GM23338 (cell line): ENCODE results near the gene TNIP1. TPM values are rescaled to one million over a fixed set of nuclear protein-coding genes. Genes with fewer than 3 reads are reported as not detected.

Experiments
- ATAC-seq: fragments of 200-7000 bp; cut with Tn5 transposase; 3 replicates; pipeline ENCODE4 v1.9.1; 2020
- DNase-seq: peaks from one replicate; pipeline ENCODE4 v3.0.0-alpha.2; 2015; ENCODE audit warnings: low spot score
- H2AFZ ChIP-seq: fragments of 200-600 bp; sonication (generic); 2 replicates; pipeline ENCODE4 v1.8.0; 2016; ENCODE audit warnings: antibody characterized with exemption, mild to moderate bottlenecking, moderate library complexity
- H3F3A ChIP-seq: fragments of 200-600 bp; sonication (generic); replicated peaks from 2 replicates; pipeline ENCODE4 v1.8.0; 2017; ENCODE audit warnings: antibody characterized with exemption, mixed run types, low read depth
- H3K27ac ChIP-seq: fragments of 200-600 bp; sonication (generic); 2 replicates; pipeline ENCODE4 v1.6.1; 2016; ENCODE audit warnings: low read depth
- H3K27me3 ChIP-seq: fragments of 200-600 bp; sonication (generic); 2 replicates; pipeline ENCODE4 v1.8.0; 2016; ENCODE audit warnings: mild to moderate bottlenecking, mixed run types, moderate library complexity; ENCODE audit not compliant: insufficient read depth
- H3K36me3 ChIP-seq: fragments of 200-600 bp; sonication (generic); 2 replicates; pipeline ENCODE4 v1.8.0; 2016; ENCODE audit warnings: mild to moderate bottlenecking; ENCODE audit not compliant: insufficient read depth
- H3K4me1 ChIP-seq: fragments of 200-600 bp; sonication (generic); 2 replicates; pipeline ENCODE4 v1.8.0; 2016; ENCODE audit warnings: mild to moderate bottlenecking, moderate library complexity; ENCODE audit not compliant: insufficient read depth
- H3K4me2 ChIP-seq: fragments of 200-600 bp; sonication (generic); 2 replicates; pipeline ENCODE4 v1.7.1; 2017; ENCODE audit warnings: mixed run types
- H3K4me3 ChIP-seq: fragments of 200-600 bp; sonication (generic); 2 replicates; pipeline ENCODE4 v1.6.1; 2016; ENCODE audit warnings: mixed run types
- H3K79me2 ChIP-seq: fragments of 200-600 bp; sonication (generic); replicated peaks from 2 replicates; pipeline ENCODE4 v1.8.0; 2017; ENCODE audit warnings: mild to moderate bottlenecking; ENCODE audit not compliant: insufficient read depth
- H3K9me2 ChIP-seq: fragments of 200-600 bp; sonication (generic); 2 replicates; pipeline ENCODE4 v1.8.0; 2017; ENCODE audit not compliant: insufficient read depth
- H4K20me1 ChIP-seq: fragments of 200-600 bp; sonication (generic); replicated peaks from 2 replicates; pipeline ENCODE4 v1.8.0; 2017; ENCODE audit warnings: mild to moderate bottlenecking; ENCODE audit not compliant: insufficient read depth
- H3K27ac Mint-ChIP-seq: 2 replicates; pipeline ENCODE4 v1.8.0; 2020; ENCODE audit warnings: inconsistent platforms, mild to moderate bottlenecking, moderate library complexity, mixed read lengths
- H3K27me3 Mint-ChIP-seq: 3 replicates; pipeline ENCODE4 v1.8.0; 2022; ENCODE audit warnings: low read depth, mild to moderate bottlenecking, moderate library complexity, mixed read lengths, inconsistent platforms; ENCODE audit not compliant: insufficient read depth, poor library complexity
- H3K36me3 Mint-ChIP-seq: 3 replicates; pipeline ENCODE4 v1.8.0; 2021; ENCODE audit warnings: low read depth, mild to moderate bottlenecking, inconsistent platforms, moderate library complexity, mixed read lengths
- H3K4me1 Mint-ChIP-seq: 3 replicates; pipeline ENCODE4 v1.8.0; 2020; ENCODE audit warnings: mild to moderate bottlenecking, inconsistent platforms, mixed read lengths
- H3K4me3 Mint-ChIP-seq: 3 replicates; pipeline ENCODE4 v1.8.0; 2021; ENCODE audit warnings: moderate library complexity, mild to moderate bottlenecking, inconsistent platforms, mixed read lengths
- H3K9me3 Mint-ChIP-seq: 3 replicates; pipeline ENCODE4 v1.8.0; 2020; ENCODE audit warnings: moderate library complexity, mild to moderate bottlenecking, inconsistent platforms, mixed read lengths
- CTCF ChIP-seq, 2 experiments: fragments of 200-600 bp in 1 of 2; sonication (generic) in 1 of 2; conservative IDR thresholded peaks; 2 replicates each; pipeline versions ENCODE4 v1.5.1 to v1.6.1; 2016 to 2017; ENCODE audit warnings: antibody characterized with exemption in 2 of 2, low read depth in 2 of 2, mild to moderate bottlenecking in 2 of 2, moderate library complexity in 1 of 2
- ETS1 ChIP-seq: IDR thresholded peaks from 2 replicates; pipeline ENCODE4 v1.6.1; 2016; ENCODE audit warnings: antibody characterized with exemption
- EZH2 ChIP-seq: fragments of 200-600 bp; sonication (generic); IDR thresholded peaks from one replicate; pipeline ENCODE4 v1.8.0; 2017; ENCODE audit warnings: antibody characterized with exemption, mild to moderate bottlenecking, low read depth; ENCODE audit not compliant: unreplicated experiment
- EZH2phosphoT487 ChIP-seq: fragments of 200-600 bp; sonication (generic); IDR thresholded peaks from one replicate; pipeline ENCODE4 v1.8.1; 2018; ENCODE audit warnings: antibody characterized with exemption; ENCODE audit not compliant: unreplicated experiment
- NANOG ChIP-seq: IDR thresholded peaks from 2 replicates; pipeline ENCODE4 v1.6.1; 2016; ENCODE audit warnings: antibody characterized with exemption, borderline replicate concordance
- POLR2AphosphoS5 ChIP-seq: IDR thresholded peaks from 2 replicates; pipeline ENCODE4 v1.6.1; 2016; ENCODE audit warnings: antibody characterized with exemption, low read depth
- ZNF114 ChIP-seq: fragments of 250-450 bp; sonication (Bioruptor Pico); IDR thresholded peaks from 2 replicates; pipeline ENCODE4 v1.5.0; 2020; ENCODE audit warnings: mild to moderate bottlenecking, moderate library complexity
- polyA plus RNA-seq: library from polyadenylated mRNA; unstranded; fragments of >200 nt; fragmentation: Nextera tagmentation; extraction: Ambion mirVana; gene quantifications from 2 replicates; pipeline ENCODE4 v1.2.1, GENCODE V29; 2016
- total RNA-seq: library from RNA; depleted of rRNA; stranded (reverse); fragments of >200 nt; shearing (Covaris generic); gene quantifications from 2 replicates; pipeline ENCODE4 v1.2.3, GENCODE V29; 2014

The TNIP1 gene
- total and polyA plus RNA-seq, 2 experiments from 2014 or later: 10.3 to 29.6 TPM

- ATAC-seq: no peak
- no peaks in the 10 kb centered on the region for H3K27me3 ChIP-seq
- no peak overlapping the region for H3K4me3 ChIP-seq
- no peak overlapping the region for H2AFZ ChIP-seq
- H3K4me1 ChIP-seq: no peaks in the 10 kb centered on the region
- H3K4me2 ChIP-seq: no peak overlapping the region
- no peaks in the 10 kb centered on the region for H3F3A ChIP-seq
- Mint-ChIP-seq H3K36me3 (peaks cover 4% of the 10 kb centered on the region; the same call in 2 of the 3 replicates), H3K4me3 (no peak overlapping the region; the same call in 2 of the 3 replicates), H3K4me1 (peaks cover 2% of the 10 kb centered on the region; the same call in 1 of the 3 replicates), H3K27me3 (peaks cover 4% of the 10 kb centered on the region), H3K27ac (peak overlapping the region; percentile 81), H3K9me3 (no peaks in the 10 kb centered on the region)
- H4K20me1 ChIP-seq: no peaks in the 10 kb centered on the region
- H3K36me3 ChIP-seq: no peaks in the 10 kb centered on the region
- no peak overlapping the region for H3K27ac ChIP-seq
- no peak for DNase-seq
- H3K9me2 ChIP-seq: no peaks in the 10 kb centered on the region
- TF ChIP-seq ZNF114 (no peak), CTCF (conservative IDR thresholded peaks at IDR 0.05; ENCODE audit: low read depth in 2 of 2) (no peak)
- H3K79me2 ChIP-seq: no peaks in the 10 kb centered on the region
Measured at GRCh38 chr5:151042453-151043093, 38.3 kb downstream of the TNIP1 start.

- ATAC-seq (no peak), DNase-seq (no peak)
- H3K79me2 ChIP-seq: no peaks in the 10 kb centered on the region
- H3K27me3 Mint-ChIP-seq: peaks cover 4% of the 10 kb centered on the region
- H3K9me2 ChIP-seq: no peaks in the 10 kb centered on the region
- H3K36me3 Mint-ChIP-seq: peaks cover 4% of the 10 kb centered on the region; the same call in 2 of the 3 replicates
- no peak overlapping the region for H3K27ac ChIP-seq
- H3K4me1 Mint-ChIP-seq: peaks cover 4% of the 10 kb centered on the region; the same call in 2 of the 3 replicates
- H3K27me3 ChIP-seq: no peaks in the 10 kb centered on the region
- H3K9me3 Mint-ChIP-seq: no peaks in the 10 kb centered on the region
- no peak overlapping the region for H3K4me3 Mint-ChIP-seq
- no peaks in the 10 kb centered on the region for H3F3A ChIP-seq
- no peaks in the 10 kb centered on the region for H4K20me1 ChIP-seq
- H3K27ac Mint-ChIP-seq: peak overlapping the region; percentile 52; the same call in 1 of the 2 replicates
- no peak for TF ChIP-seq EZH2
- no peak for TF ChIP-seq ETS1
- no peak for TF ChIP-seq EZH2phosphoT487
- TF ChIP-seq POLR2AphosphoS5: no peak
- TF ChIP-seq NANOG: no peak
- no peak overlapping the region for H3K4me2 ChIP-seq
- no peak overlapping the region for H3K4me3 ChIP-seq
- H2AFZ ChIP-seq: no peak overlapping the region
- H3K36me3 ChIP-seq: no peaks in the 10 kb centered on the region
- H3K4me1 ChIP-seq: no peaks in the 10 kb centered on the region
Measured at GRCh38 chr5:151041577-151042268, 39.1 kb downstream of the TNIP1 start.
